GM12873 (cell line): Measurements from ENCODE around the gene P4HB.

Source experiments
- TF ChIP-seq, protein P1 (sequence below): IDR thresholded peaks from 2 replicates; pipeline ENCODE4 v1.5.1; 2012; ENCODE audit warnings: low read depth, mild to moderate bottlenecking, moderate library complexity, low read length, control low read depth; ENCODE audit not compliant: insufficient read depth; ENCODE audit errors: missing control alignments

Gene P4HB

DNA sequence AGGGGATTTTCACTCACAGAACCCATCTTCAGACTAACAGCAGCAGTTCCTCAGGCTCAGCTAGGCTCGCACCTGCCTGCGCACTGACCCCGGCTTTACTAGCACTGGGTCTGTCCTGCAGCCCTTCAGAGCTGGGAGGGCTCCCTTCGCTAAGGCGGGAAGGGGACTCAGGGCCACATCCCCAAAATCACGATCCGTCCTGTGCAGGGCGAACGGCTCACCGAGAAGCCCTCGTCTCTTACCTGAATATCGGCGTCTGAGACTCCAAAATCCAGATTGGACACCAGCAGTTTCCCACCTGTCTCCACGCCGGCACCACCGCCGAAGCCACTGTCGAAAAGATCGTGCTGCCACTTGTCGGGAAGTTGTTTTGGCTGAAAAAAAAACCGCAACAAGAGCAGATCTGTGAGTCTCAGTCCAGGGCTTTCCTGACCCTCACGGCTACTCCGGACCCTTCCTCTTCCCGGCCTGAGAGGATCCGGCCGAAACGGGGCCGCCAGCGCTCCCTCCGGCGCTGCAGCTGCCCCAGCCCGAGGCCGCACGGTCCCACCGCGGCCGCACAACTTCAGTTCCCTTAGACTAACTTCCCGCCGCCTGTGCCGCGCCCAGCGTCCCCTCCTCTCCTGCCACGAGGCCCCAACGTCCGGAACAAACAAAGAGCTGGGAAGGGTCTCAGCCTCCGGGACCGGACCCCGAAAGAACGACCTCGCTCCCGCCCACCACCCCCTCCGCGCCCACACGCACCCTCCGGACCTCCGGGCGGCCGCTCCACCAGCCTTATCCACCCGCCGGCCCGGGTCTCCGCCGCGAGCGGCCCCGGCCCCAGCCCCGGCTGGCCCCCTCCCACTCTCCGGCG, 30.3 kb upstream of the P4HB start:
- TF ChIP-seq, protein P1, sequence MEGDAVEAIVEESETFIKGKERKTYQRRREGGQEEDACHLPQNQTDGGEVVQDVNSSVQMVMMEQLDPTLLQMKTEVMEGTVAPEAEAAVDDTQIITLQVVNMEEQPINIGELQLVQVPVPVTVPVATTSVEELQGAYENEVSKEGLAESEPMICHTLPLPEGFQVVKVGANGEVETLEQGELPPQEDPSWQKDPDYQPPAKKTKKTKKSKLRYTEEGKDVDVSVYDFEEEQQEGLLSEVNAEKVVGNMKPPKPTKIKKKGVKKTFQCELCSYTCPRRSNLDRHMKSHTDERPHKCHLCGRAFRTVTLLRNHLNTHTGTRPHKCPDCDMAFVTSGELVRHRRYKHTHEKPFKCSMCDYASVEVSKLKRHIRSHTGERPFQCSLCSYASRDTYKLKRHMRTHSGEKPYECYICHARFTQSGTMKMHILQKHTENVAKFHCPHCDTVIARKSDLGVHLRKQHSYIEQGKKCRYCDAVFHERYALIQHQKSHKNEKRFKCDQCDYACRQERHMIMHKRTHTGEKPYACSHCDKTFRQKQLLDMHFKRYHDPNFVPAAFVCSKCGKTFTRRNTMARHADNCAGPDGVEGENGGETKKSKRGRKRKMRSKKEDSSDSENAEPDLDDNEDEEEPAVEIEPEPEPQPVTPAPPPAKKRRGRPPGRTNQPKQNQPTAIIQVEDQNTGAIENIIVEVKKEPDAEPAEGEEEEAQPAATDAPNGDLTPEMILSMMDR = no peak

DNA sequence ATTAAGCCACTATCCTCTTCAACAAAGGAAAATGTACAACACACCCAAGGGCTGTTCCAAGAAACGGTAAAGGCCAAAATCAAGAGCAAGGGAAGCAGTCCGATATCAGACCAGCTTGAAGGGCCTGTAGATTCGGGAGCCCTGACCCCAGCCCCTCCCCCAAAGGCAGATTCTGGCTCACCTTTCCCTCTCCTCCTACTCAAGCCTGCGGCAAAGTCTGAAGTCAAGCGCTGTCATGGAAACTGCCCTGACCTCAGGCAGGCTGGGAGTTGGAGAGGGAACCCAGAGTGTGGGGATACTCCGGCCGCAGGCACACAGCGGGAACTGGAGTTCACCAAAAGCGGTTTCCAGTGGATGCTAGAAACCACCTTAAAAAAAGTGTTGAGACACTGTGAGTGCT, 29.3 kb upstream of the P4HB start:
- TF ChIP-seq, protein P1 = no peak

DNA sequence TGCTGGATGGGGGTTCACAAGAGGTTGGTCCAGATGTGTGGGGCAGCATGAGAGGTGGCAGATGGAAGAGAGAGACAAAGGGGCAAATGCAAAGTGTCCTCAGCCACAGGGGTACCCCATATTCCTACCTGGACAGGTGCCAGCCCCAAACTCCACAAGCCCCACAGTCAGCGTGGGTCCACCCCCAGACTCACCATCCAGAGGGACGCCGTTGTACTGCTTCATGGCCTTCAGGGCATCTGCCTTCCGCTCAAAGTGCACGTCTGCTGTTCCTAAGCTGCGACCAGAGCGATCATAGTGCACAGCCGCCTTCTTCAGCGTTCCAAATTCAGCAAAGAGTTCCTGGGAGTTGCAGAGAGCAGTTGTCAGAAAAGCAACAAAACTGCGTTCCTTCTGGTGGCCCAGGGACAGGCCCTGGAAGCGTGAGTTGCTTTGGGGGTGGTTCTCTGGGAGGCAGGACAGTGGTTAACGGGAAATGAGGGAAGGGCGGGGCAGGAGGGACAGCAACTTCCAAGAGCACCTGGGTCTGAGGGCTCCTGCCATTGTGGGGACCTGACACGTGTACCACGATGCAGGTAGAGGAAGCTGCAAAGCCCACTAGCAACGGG, 28.8 kb upstream of the P4HB start:
- TF ChIP-seq, protein P1 = no peak

DNA sequence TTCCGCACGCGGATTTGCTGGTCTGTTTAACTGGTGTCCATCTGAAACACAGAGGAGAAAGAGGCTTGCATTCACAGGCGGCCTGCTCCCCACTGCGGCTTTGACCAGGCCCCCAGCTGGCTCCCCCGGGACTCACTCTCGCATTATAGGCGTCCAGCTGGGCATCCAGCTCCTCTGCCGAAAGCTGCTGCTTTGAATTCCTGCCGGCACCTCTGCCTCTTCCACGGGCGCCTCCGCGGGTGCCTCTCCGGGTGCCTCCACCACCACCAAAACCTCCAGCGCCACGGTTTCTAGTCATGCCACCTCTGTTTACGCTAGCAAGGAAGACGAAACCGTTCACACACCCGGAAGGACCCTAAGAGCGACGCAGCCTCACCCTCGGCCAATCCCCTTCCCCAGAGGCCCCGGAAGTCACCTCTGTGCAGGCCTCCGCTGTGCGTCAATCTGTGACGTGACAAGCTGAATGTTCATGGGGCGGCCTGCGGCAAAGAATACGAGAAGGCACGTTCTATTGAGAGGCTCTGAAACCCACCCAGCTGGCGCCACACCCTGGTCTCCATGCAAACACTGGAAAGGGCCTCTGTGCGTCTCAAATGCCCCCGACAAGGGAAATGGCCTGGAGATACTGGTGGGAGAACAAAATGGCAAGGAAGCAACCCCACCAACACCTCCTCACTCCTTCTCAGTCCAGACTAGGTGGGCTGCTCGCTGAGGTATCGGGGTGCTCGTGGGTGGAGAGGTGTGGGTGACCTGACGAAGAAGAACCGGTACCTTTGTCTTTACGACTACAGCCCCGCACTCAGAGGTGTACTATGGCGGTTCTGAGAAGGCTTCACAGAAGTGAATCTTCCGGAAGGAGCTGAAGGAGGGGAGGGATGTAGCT, 28.0 kb upstream of the P4HB start:
- TF ChIP-seq, protein P1 = no peak

DNA sequence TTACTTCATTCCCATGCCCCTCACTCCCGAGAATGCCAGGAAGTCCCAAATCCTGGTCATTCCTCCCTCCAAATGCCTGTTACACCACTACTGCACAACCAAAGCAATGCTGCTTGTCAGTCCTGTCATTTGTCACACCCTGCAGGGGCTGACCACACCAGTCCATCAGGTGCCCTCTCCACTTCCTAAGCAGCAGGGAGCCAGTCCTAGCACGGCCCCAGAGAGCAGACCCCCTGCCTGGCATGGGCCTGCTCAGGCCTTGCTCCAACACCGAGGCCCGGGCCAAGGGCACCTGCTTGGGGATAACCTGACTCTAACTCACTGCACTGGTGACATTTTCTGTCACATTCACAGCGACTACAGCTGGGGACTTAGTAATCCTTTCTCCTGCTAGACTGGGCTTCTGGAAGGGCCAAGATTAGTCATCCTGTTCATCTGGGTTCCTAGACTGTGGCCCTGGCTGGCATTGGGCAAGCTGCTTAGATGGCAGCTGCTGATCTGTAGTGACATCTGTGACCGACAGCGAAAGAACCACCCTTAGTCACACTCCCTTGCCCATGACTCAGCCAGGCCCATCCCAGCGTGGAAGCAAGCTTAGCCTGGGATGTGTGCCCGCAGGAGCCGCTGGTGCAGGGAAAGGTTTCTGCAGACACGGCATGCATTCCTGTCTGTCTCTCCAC, 25.7 kb upstream of the P4HB start:
- TF ChIP-seq, protein P1 = no peak

DNA sequence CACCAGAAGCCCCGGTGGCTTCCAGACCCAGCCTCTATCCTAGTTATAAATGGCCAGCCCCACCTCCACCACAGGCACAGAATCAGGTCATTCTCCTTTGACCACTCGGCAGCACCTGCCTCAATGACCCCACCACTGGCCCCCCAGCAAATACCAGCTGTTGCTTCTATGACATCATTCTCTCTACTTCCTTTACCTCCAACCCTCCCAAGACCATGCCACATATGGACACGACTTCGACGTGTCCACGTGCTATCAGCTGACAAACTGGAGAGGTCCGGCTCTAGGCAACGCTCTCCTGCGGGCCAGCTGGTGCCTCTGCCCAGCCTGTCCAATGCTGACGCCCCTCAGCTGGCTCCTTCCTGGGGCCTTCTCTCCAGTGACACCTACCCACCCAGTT, 25.1 kb upstream of the P4HB start:
- TF ChIP-seq, protein P1 = no peak
